ENCODE results near the gene AFAP1. TPM values are rescaled to one million over a fixed set of nuclear protein-coding genes. Genes with fewer than 3 reads are reported as not detected.

Gene AFAP1
- total RNA-seq, 2 donors from 2014 or later = 7.2 to 9.1 TPM

DNA sequence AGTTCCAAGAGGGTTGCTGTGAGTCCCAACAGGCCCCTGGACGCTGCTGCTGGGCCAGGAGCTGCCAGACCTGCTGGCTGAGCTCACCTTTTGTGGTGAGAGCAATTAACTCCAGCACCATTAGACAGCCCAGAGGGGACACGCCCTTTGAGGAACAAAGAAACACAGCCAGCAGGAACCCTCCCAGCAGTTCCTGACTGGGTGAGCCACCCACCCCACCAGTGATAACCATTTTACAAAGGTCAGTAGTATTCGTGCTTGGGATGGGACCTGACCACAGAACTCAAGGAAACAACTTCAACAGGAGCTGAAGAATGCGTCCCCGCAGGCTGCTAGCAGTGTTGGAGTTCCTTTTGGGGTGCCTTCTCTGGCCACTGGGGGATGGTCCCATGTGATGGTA lies 38.8 kb upstream of the AFAP1 start:
- Mint-ChIP-seq H3K27ac (no peak overlapping the region), H3K36me3 (no peaks in the 10 kb centered on the region), H3K9me3 (no peaks in the 10 kb centered on the region), H3K4me3 (no peak overlapping the region), H3K27me3 (peaks cover 0 to 4% of the 10 kb centered on the region in 2 donors), H3K4me1 (ENCODE audit: low read depth in 2 of 2) (peaks cover 30 to 34% of the 10 kb centered on the region in 2 donors)
- DNase-seq (ENCODE audit: low spot score) (peak; percentile 2), ATAC-seq (no peak)

DNA sequence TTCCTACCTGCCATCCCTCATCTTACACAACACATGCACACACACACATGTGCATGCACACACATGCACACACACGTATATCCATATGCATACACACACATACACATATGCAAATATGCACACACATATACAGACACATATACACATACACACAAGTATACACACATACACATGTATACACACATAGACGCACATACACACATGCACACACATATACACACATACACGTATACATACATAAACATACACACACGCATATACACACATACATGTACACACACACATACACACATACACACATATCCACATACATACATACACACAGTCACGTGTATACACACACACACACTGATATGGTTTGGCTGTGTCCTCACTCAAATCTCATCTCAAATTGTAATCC lies 37.0 kb upstream of the AFAP1 start:
- H3K4me3 Mint-ChIP-seq = no peak overlapping the region

DNA sequence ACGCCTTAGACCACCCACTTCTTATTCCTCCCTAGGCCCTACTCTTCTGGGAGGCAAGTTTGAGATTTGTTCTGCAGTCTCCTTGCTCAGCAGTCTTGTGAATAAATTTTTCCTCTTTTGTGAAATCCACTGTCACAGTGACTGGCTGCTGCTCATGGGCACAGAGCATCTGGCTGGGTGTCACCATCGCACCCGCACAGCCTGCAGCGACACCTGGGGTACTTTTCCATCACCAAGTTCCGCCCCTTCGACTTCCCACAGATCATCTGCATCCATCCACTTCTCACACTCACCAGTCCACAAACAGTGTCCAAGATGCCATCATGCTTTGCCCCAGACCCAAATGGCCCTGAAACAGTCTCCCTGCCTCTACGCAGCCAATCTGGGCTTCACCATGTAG lies 36.4 kb upstream of the AFAP1 start:
- no peaks in the 10 kb centered on the region for H3K9me3 Mint-ChIP-seq
- no peaks in the 10 kb centered on the region for H3K36me3 Mint-ChIP-seq
- H3K4me1 Mint-ChIP-seq (ENCODE audit: low read depth in 2 of 2) = peaks cover 40 to 46% of the 10 kb centered on the region in 2 donors
- no peak overlapping the region for H3K4me3 Mint-ChIP-seq
- H3K27me3 Mint-ChIP-seq = peaks cover 0 to 2% of the 10 kb centered on the region in 2 donors
- DNase-seq (ENCODE audit: low spot score) (no peak), ATAC-seq (no peak)
- no peak overlapping the region for H3K27ac Mint-ChIP-seq

More for the DNA sequence above, 37.0 kb upstream of the AFAP1 start:
- H3K27ac Mint-ChIP-seq = peak overlapping the region in 1 of 2 donors; percentile 1
- ATAC-seq = no peak
- DNase-seq (ENCODE audit: low spot score) = no peak
- H3K4me1 Mint-ChIP-seq (ENCODE audit: low read depth in 2 of 2) = peaks cover 45% of the 10 kb centered on the region in 2 donors
- H3K36me3 Mint-ChIP-seq = no peaks in the 10 kb centered on the region
- H3K27me3 Mint-ChIP-seq = peaks cover 0 to 2% of the 10 kb centered on the region in 2 donors
- no peaks in the 10 kb centered on the region for H3K9me3 Mint-ChIP-seq

DNA sequence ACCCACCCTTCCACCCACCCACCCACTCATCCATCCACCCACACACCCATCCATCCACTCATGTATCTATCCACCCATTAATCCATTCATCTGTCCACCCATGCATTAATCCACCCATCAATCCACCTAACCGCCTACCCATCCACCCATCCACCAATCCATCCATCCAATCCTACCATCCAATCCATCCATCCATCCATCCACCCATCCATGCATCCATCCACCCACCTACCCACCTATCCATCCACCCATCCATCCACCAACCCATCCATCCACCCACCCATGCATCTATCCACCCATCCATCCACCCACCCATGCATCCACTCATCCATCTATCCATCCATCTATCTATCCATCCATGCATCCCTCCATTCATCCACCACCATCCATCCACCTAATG lies 34.8 kb upstream of the AFAP1 start:
- H3K9me3 Mint-ChIP-seq = no peaks in the 10 kb centered on the region
- H3K36me3 Mint-ChIP-seq = no peaks in the 10 kb centered on the region
- ATAC-seq (no peak), DNase-seq (ENCODE audit: low spot score) (peak; percentile 1)
- H3K27ac Mint-ChIP-seq = no peak overlapping the region
- no peak overlapping the region for H3K4me3 Mint-ChIP-seq
- H3K4me1 Mint-ChIP-seq (ENCODE audit: low read depth in 2 of 2) = peaks cover 52 to 55% of the 10 kb centered on the region in 2 donors
- H3K27me3 Mint-ChIP-seq = peaks cover 0 to 2% of the 10 kb centered on the region in 2 donors

DNA sequence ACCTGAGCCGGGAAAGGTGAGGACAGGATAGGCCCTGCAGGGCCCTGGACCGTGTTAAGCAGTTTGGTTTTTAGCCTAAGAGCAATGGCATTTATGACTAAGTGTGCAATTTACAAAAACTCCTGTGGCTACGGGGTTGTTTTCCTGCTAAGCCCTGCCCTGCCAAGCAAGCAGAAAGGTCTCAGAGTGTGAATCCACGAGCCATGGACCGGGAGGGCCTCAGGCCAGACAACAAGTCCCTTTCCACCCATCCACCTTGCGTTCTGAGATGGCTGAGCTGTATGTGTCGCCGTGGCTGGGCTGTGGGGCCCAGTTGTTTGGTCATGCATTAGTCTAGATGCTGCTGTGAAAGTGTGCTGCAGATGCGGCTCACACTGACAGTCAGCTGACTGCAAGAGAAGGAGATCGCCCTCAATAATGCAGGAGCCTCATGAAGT lies 33.9 kb upstream of the AFAP1 start:
- DNase-seq (ENCODE audit: low spot score) = peak; percentile 61
- H3K27me3 Mint-ChIP-seq = peaks cover 0 to 2% of the 10 kb centered on the region in 2 donors
- peak in 1 of 2 donors; percentile 61 for ATAC-seq
- H3K9me3 Mint-ChIP-seq = no peaks in the 10 kb centered on the region
- H3K4me1 Mint-ChIP-seq (ENCODE audit: low read depth in 2 of 2) = peaks cover 55 to 59% of the 10 kb centered on the region in 2 donors
- peak overlapping the region; percentile 73 to 87 for H3K27ac Mint-ChIP-seq
- peak overlapping the region; percentile 29 for H3K4me3 Mint-ChIP-seq
- H3K36me3 Mint-ChIP-seq = no peaks in the 10 kb centered on the region

DNA sequence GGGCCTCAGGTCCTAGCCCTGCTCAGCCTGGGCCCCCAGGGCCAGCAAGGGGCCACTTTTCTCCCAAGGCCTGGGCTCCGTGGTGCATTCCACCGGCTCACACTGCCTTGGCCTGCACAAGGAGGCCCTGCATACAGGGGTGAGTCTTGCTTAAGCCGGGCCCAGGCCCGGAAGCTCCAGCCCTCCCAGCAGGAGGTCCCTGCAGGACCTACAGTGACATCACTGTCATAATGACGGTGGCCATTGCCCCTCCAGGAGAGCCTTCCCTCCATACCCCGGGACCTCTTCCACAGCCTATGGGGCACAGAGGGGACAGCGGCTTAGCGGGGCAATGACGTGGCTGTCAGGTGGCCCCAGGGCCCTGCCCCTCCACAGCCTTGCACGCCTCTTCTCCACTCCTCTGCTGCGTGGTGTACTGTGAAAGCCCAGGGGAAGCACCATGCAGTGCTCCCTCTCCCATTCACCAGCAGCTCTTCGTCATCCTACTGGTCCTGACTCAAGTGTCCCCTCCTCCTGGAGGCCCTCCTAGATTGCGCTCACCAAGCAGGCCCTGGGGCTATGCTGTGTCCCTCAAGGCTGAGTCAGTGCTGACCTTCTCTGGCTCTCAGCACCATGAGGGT lies 32.3 kb upstream of the AFAP1 start:
- H3K27ac Mint-ChIP-seq = peak overlapping the region; percentile 73 to 87
- DNase-seq (ENCODE audit: low spot score) (peak; percentile 56), ATAC-seq (no peak)
- H3K36me3 Mint-ChIP-seq = no peaks in the 10 kb centered on the region
- H3K4me1 Mint-ChIP-seq (ENCODE audit: low read depth in 2 of 2) = peaks cover 67 to 72% of the 10 kb centered on the region in 2 donors
- peaks cover 0 to 2% of the 10 kb centered on the region in 2 donors for H3K27me3 Mint-ChIP-seq
- no peaks in the 10 kb centered on the region for H3K9me3 Mint-ChIP-seq
- H3K4me3 Mint-ChIP-seq = peak overlapping the region; percentile 88

DNA sequence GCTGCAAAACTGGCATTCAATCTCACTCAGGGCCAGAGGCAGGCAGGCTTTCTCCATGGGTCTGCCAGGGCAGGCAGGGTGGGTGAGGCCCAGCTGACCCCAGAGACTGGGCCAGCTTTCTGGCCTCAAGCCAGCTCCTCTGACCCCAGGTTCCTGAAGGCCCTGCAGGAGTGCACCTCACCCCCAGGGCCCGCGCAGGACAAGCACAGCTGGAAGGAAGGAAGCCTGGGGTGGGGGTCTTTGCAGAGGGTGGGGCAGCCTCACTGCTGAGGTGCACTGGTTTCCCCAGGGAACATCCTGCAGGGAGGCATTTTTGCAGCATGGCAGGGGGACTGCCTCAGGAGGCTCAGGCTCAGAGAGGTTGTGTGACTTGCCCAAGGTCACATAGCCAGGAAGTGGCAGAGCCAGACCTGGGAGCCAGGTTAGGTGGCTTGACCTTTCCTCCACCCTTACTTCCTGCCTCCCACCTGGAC lies 31.5 kb upstream of the AFAP1 start:
- H3K9me3 Mint-ChIP-seq = no peaks in the 10 kb centered on the region
- ATAC-seq = no peak
- DNase-seq (ENCODE audit: low spot score) = peak; percentile 26
- H3K36me3 Mint-ChIP-seq = no peaks in the 10 kb centered on the region
- peaks cover 61 to 73% of the 10 kb centered on the region in 2 donors for H3K4me1 Mint-ChIP-seq (ENCODE audit: low read depth in 2 of 2)
- H3K27me3 Mint-ChIP-seq = peaks cover 0 to 2% of the 10 kb centered on the region in 2 donors
- H3K27ac Mint-ChIP-seq = peak overlapping the region; percentile 97
- H3K4me3 Mint-ChIP-seq = peak overlapping the region; percentile 88

DNA sequence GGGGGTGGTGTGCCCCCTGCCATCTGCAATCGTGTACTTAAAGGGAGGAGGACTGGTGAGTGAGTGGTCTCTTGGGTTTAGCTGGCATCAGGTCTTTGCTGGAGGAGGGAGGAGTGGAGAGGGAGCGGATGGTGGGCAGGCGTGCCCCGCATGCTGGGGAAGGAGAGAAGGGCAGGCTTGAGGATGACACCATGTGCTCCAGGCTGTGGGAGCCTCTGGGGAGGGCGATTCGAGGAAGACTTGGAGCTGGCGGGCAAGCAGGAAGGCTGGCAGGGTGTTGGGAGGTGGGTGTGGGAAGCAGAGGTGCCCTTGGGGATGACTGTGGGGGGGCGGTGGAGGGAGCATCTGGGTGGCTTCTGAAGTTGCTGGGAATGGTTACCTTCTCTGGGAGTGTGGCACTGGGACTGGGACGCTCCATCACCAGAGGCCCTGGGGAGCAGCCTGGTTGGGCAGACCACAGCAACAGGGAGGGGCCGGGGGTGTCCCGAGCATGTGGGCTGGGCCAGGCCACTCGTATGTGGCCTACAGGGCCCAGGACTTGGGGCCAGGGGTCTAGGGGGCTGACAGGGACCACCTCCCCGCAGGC lies 30.8 kb upstream of the AFAP1 start:
- Mint-ChIP-seq H3K9me3 (no peaks in the 10 kb centered on the region), H3K36me3 (no peaks in the 10 kb centered on the region), H3K27ac (peak overlapping the region; percentile 97), H3K4me3 (peak overlapping the region; percentile 88), H3K27me3 (peaks cover 0 to 2% of the 10 kb centered on the region in 2 donors), H3K4me1 (ENCODE audit: low read depth in 2 of 2) (peaks cover 67 to 78% of the 10 kb centered on the region in 2 donors)
- ATAC-seq (no peak), DNase-seq (ENCODE audit: low spot score) (peak; percentile 25)

DNA sequence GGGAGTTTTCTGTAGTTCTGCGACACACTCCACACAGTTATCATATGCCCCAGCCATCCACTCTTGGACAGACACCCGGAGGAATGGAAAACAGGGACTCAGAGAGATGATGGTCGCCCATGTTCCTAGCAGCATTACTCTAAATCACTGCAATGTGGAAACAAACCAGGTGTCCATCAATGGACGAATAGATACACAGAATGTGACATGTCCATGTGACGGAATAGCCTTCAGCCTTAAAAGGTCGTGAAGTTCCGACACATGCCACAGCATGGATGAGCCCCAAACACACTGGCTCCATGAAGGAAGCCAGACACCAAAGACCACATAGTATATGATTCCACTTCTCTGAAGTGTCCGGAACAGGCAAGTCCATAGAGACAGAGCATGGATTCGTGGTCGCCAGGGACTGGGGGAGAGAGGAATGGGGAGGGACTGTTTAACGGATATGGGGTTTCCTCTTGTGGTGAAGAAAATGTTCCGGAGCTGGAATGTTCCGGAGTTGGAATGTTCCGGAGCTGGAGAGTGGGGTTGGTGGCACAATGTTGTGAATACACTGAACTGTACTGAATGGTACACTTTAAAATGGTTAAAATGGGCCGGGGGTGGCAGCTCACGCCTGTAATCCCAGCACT lies 28.7 kb upstream of the AFAP1 start:
- DNase-seq (ENCODE audit: low spot score) (peak; percentile 35), ATAC-seq (no peak)
- peak overlapping the region; percentile 50 for H3K4me3 Mint-ChIP-seq
- H3K27me3 Mint-ChIP-seq = peaks cover 0 to 5% of the 10 kb centered on the region in 2 donors
- peaks cover 70 to 77% of the 10 kb centered on the region in 2 donors for H3K4me1 Mint-ChIP-seq (ENCODE audit: low read depth in 2 of 2)
- H3K36me3 Mint-ChIP-seq = no peaks in the 10 kb centered on the region
- no peaks in the 10 kb centered on the region for H3K9me3 Mint-ChIP-seq
- H3K27ac Mint-ChIP-seq = peak overlapping the region in 1 of 2 donors; percentile 84

DNA sequence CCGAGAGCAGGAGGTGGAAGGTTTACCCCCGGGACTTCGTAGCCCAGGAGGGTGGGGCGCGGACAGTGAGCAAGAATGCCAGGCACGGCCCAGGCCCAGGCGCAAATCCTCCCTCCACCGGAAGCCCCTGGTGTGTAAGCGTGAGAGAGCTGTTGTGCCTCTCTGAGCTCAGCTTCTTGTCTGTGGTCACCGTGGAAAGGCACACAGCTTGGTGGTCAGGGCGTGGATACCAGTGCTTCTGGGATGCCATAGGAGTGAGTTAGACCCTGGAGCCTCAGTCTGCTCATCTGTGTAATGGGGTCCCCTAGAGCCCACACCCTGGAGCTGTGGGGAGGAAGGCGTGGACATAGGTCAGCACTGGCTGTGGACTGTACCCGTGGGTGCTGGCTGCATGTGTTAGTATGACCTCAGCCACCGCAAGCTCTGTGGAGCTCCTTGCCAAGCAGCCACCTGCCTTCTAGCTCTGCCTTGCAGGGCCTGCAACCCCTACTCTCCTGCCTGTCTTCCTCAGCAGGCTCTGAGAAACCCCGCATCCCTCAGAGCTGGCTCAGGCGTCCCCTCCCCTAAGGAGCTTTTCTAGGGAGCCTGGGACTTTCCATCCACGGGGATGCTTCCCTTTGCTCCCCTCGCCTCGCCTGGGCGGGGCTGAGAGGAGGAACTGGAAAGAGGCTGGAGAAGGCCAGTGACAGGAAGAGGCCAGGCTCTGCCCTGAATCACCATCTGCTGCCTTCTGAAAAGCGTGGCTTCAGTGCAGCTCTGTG lies 28.0 kb upstream of the AFAP1 start:
- ATAC-seq = peak; percentile 52 to 55
- Mint-ChIP-seq H3K4me3 (peak overlapping the region; percentile 50), H3K27me3 (peaks cover 0 to 6% of the 10 kb centered on the region in 2 donors), H3K9me3 (no peaks in the 10 kb centered on the region), H3K27ac (peak overlapping the region; percentile 47 to 84), H3K4me1 (ENCODE audit: low read depth in 2 of 2) (peaks cover 69 to 77% of the 10 kb centered on the region in 2 donors), H3K36me3 (no peaks in the 10 kb centered on the region)
- DNase-seq (ENCODE audit: low spot score) = peak; percentile 69

DNA sequence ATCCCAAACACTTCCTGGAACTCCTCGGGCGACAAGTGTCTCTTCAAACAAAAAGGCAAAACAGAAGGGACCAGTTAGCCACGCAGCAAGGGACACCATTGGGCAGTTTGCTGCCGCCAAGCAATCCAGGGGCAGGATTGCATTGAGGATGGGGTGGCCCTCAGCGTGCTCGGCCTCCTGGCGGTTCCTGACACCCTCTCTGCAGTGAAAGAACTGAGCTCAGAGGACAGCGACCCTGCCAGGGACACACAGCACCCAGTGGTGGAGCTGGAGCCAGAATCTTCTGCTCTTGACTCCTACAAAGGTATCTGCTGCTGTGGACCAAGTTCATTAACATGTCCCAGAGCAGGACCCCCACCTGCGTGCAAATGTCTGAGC lies 27.4 kb upstream of the AFAP1 start:
- Mint-ChIP-seq H3K4me3 (peak overlapping the region; percentile 50), H3K9me3 (no peaks in the 10 kb centered on the region), H3K27ac (peak overlapping the region; percentile 47 to 56), H3K27me3 (peaks cover 0 to 6% of the 10 kb centered on the region in 2 donors), H3K4me1 (ENCODE audit: low read depth in 2 of 2) (peaks cover 65 to 73% of the 10 kb centered on the region in 2 donors), H3K36me3 (no peaks in the 10 kb centered on the region)
- ATAC-seq = no peak
- DNase-seq (ENCODE audit: low spot score) = peak; percentile 35

DNA sequence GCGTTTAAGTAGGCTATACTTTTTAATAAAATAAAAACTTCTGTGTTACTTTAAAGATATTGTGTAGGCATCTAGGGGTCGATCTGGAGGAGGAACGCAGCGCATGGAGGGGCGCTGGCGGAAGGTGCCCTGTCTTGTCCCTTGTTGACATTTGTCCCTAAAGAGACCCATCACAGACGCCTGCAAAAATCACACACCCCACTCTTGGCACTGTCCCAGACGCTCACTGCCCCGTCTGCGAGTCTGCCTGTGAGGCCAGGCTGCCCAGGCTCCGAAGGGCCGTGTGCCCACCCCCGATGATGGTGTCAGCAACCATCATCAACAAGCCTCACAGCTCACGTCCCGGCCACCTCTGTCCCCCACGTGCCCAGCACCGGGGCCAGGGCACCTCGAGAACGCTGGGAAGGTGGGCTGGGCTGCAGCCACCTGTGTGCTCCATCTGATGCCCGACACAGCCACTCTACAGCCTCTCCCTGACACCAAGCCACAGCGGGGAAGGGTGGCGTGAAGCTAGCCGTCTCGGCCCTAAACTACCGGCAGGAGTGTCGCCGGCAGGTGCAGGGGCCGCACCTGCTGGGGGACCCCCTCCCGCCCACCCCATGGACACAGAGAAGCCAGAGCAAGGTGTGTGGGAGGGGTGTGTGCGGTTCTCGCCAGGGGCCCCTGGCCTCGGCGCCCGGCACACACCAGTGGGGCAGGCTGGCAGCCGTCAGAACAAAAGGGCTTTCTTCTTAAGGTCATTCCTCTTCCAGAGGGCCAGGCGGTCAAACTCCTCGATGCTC lies 26.8 kb upstream of the AFAP1 start:
- Mint-ChIP-seq H3K4me1 (ENCODE audit: low read depth in 2 of 2) (peaks cover 65 to 70% of the 10 kb centered on the region in 2 donors), H3K27ac (peak overlapping the region; percentile 47 to 56), H3K4me3 (peak overlapping the region; percentile 58), H3K9me3 (no peaks in the 10 kb centered on the region), H3K36me3 (no peaks in the 10 kb centered on the region), H3K27me3 (peaks cover 0 to 6% of the 10 kb centered on the region in 2 donors)
- peak; percentile 50 for DNase-seq (ENCODE audit: low spot score)
- no peak for ATAC-seq
